Activated CD4-positive, alpha-beta T cell treated with anti-CD3 and anti-CD28 coated beads for 36 hours (primary cell): ENCODE data around the gene PDP2. TPM values are rescaled to one million over a fixed set of nuclear protein-coding genes. Genes with fewer than 3 reads are reported as not detected.
A peak's percentile ranks its signal among the peaks of the same experiment; 100 is the strongest.

Experiments used
- ATAC-seq: fragments of 200-7000 bp; cut with Tn5 transposase; one replicate; pipeline ENCODE4 v1.10.0; 2021; ENCODE audit warnings: mild to moderate bottlenecking, moderate library complexity
- CTCF ChIA-PET: fragments of 350-600 bp; sonication (Branson Sonifier 250); formaldehyde crosslinking; loops from one replicate; lab custom pipeline; 2021; ENCODE audit warnings: antibody characterized with exemption; lab: Charles Lee
- POLR2A ChIA-PET: fragments of 350-600 bp; sonication (Branson Sonifier 250); formaldehyde crosslinking; loops from one replicate; lab custom pipeline; 2021; ENCODE audit warnings: antibody characterized with exemption, inconsistent platforms; lab: Charles Lee
- DNase-seq: peaks from one replicate; pipeline ENCODE4 v3.0.0-alpha.2; 2020
- H3K27ac Mint-ChIP-seq: one replicate; pipeline ENCODE4 v1.8.0; 2021; ENCODE audit warnings: mixed read lengths
- H3K27me3 Mint-ChIP-seq: one replicate; pipeline ENCODE4 v1.8.0; 2021; ENCODE audit warnings: mixed read lengths
- H3K36me3 Mint-ChIP-seq: one replicate; pipeline ENCODE4 v1.8.0; 2021; ENCODE audit warnings: low read depth, mixed read lengths
- H3K4me1 Mint-ChIP-seq: one replicate; pipeline ENCODE4 v1.8.0; 2021; ENCODE audit warnings: mixed read lengths
- H3K4me3 Mint-ChIP-seq: one replicate; pipeline ENCODE4 v1.8.0; 2021; ENCODE audit warnings: mild to moderate bottlenecking, moderate library complexity, mixed read lengths
- H3K9me3 Mint-ChIP-seq: one replicate; pipeline ENCODE4 v1.8.0; 2021; ENCODE audit warnings: low read depth, mixed read lengths
- intact Hi-C, 2 experiments: fragments of 100-400 bp; cut with DNase I in 1 of 2; cut with micrococcal nuclease in 1 of 2; formaldehyde crosslinking; loops; one replicate each; pipeline versions ENCODE4 v1.14.2 to v1.15.1; 2022 to 2024; cut with DNase I, micrococcal nuclease
- total RNA-seq, 2 experiments: library from RNA; stranded (reverse); gene quantifications; one replicate each; pipeline ENCODE4 v1.2.3, GENCODE V29; 2021

Gene PDP2
- 10 to 100 TPM; 27.8 to 36.6 TPM for total RNA-seq

- CTCF ChIA-PET, result interaction anchor here (0.6 to 6.6 kb wide), 9 partner anchors 9 to 49 kb away, joined by 3 to 37 read pairs (median 4); partner anchors contain the start of genes CA7 and NAE1
- Mint-ChIP-seq H3K36me3 (peaks cover 17% of the 10 kb centered on the region), H3K4me3 (peak within 1 kb of the TSS; percentile 90), H3K4me1 (peaks cover 48% of the 10 kb centered on the region), H3K9me3 (peaks cover 4% of the 10 kb centered on the region), H3K27ac (peak within 1 kb of the TSS; percentile 96), H3K27me3 (no peaks in the 10 kb centered on the region)
- ATAC-seq (peak; percentile 90), DNase-seq (peak; percentile 95)
- intact Hi-C loops, result loop anchor here in 1 of 2 experiments (2.0 kb wide), 2 partner anchors 54 to 130 kb away; partner anchors contain the start of genes CES2, CIAO2B and DYNC1LI2
- POLR2A ChIA-PET, result interaction anchor here (0.6 kb wide), 2 partner anchors 10 to 28 kb away, joined by 4 read pairs; no protein-coding TSS in a partner anchor
These were observed at the start of gene PDP2 for GRCh38 chr16:66880288-66881013. Gene PDP2, plus strand, starts transcription at chr16:66880515. Its CDS starts 3,770 bp downstream, at chr16:66884285.

DNA sequence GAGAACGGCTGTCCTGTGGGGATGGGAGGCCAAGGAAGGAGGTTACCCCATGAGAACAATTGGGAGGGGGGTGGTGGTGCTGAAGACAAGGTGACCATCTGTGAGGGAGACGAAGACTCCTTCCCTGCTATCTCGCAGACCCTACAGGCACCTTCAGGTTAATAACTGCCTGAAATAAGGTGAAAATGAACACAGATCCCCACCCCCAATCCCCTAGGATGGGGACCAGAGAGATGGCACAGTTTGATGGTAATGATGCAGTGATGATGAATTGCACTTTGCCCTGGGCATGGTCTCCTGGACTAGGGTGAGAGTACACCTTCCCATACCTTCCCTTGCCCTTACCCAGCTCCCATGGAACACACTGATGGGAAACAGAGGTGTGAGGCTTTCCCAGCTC, 48.1 kb upstream of the PDP2 start:
- no peak for DNase-seq
- Mint-ChIP-seq H3K27me3 (peaks cover 2% of the 10 kb centered on the region), H3K4me3 (no peak overlapping the region), H3K36me3 (peaks cover 11% of the 10 kb centered on the region), H3K4me1 (peaks cover 28% of the 10 kb centered on the region), H3K9me3 (no peaks in the 10 kb centered on the region), H3K27ac (no peak overlapping the region)
- ChIA-PET POLR2A (interaction anchor here (0.6 kb wide), 1 partner anchor 38 kb away, joined by 3 read pairs; no protein-coding TSS in a partner anchor), CTCF (interaction anchor here (0.8 to 5.7 kb wide), 9 partner anchors 12 to 97 kb away, joined by 3 to 96 read pairs (median 18); partner anchors contain the start of genes DYNC1LI2 and PDP2)
- intact Hi-C loops, result no loop called here
- no peak for ATAC-seq

GRCh38 chr16:66832661-66833305, 47.5 kb upstream of the PDP2 start:
- no peaks in the 10 kb centered on the region for H3K9me3 Mint-ChIP-seq
- ATAC-seq (no peak), DNase-seq (no peak)
- H3K4me3 Mint-ChIP-seq, result no peak overlapping the region
- POLR2A ChIA-PET, result no interaction called here
- H3K27me3 Mint-ChIP-seq, result peaks cover 2% of the 10 kb centered on the region
- CTCF ChIA-PET, result interaction anchor here (1.2 to 5.7 kb wide), 3 partner anchors 34 to 96 kb away, joined by 5 to 37 read pairs (median 18); partner anchors contain the start of gene PDP2
- H3K27ac Mint-ChIP-seq, result no peak overlapping the region
- intact Hi-C loops, result no loop called here
- H3K4me1 Mint-ChIP-seq, result peaks cover 25% of the 10 kb centered on the region
- peaks cover 8% of the 10 kb centered on the region for H3K36me3 Mint-ChIP-seq

DNA sequence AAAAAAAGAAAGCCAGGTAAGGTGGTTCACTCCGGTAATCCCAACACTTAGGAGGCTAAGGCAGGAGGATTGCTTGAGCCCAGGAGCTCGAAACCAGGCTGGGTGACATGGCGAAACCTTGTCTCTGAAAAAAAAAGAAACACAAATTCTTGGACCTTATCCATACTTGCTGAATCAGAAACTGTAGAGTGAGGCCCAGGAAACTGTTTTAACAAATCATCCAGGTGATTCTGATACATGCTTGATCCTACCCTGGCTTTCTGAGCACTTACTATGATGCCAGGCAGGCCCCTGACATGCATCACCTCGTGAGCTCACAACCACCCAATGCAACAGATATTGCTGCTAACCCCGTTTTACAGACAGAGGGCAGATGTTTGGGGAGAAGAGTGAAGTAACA, 45.6 kb upstream of the PDP2 start:
- no peaks in the 10 kb centered on the region for H3K36me3 Mint-ChIP-seq
- H3K4me1 Mint-ChIP-seq, result peaks cover 10% of the 10 kb centered on the region
- no peaks in the 10 kb centered on the region for H3K9me3 Mint-ChIP-seq
- ATAC-seq (no peak), DNase-seq (no peak)
- H3K27ac Mint-ChIP-seq, result no peak overlapping the region
- POLR2A ChIA-PET, result no interaction called here
- no peak overlapping the region for H3K4me3 Mint-ChIP-seq
- CTCF ChIA-PET, result interaction anchor here (1.0 to 3.4 kb wide), 2 partner anchors 20 to 32 kb away, joined by 3 to 18 read pairs; no protein-coding TSS in a partner anchor
- peaks cover 8% of the 10 kb centered on the region for H3K27me3 Mint-ChIP-seq
- intact Hi-C loops, result no loop called here

DNA sequence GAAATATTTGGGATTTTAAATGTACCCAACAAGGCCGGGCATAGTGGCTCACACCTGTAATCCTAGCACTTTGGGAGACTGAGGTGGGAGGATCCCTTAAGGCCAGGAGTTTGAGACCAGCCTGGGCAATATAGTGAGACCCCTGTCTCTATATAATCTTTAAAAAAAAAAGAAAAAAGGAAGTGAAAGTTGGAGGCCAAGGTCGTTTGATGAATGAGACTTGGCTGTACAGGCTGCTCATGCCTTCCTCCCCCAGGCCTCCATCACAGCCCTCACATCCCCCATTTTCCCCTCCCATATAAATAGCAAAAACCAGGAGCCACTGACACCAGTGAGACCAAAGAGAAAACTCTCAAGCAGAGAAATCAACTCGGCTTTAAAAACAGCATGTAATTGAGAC, 39.4 kb upstream of the PDP2 start:
- Mint-ChIP-seq H3K36me3 (no peaks in the 10 kb centered on the region), H3K9me3 (no peaks in the 10 kb centered on the region), H3K27ac (no peak overlapping the region), H3K27me3 (peaks cover 34% of the 10 kb centered on the region), H3K4me3 (no peak overlapping the region), H3K4me1 (peaks cover 4% of the 10 kb centered on the region)
- ChIA-PET POLR2A (no interaction called here), CTCF (interaction anchor here (4.1 kb wide), 1 partner anchor 11 kb away, joined by 30 read pairs; the partner anchor contains the start of gene NAE1)
- ATAC-seq (no peak), DNase-seq (no peak)
- intact Hi-C loops, result no loop called here

GRCh38 chr16:66841366-66841765, 38.9 kb upstream of the PDP2 start:
- ATAC-seq (no peak), DNase-seq (no peak)
- peaks cover 4% of the 10 kb centered on the region for H3K4me1 Mint-ChIP-seq
- no peak overlapping the region for H3K27ac Mint-ChIP-seq
- H3K4me3 Mint-ChIP-seq, result no peak overlapping the region
- peaks cover 39% of the 10 kb centered on the region for H3K27me3 Mint-ChIP-seq
- intact Hi-C loops, result no loop called here
- no peaks in the 10 kb centered on the region for H3K36me3 Mint-ChIP-seq
- CTCF ChIA-PET, result interaction anchor here (4.1 kb wide), 1 partner anchor 11 kb away, joined by 30 read pairs; the partner anchor contains the start of gene NAE1
- POLR2A ChIA-PET, result no interaction called here
- H3K9me3 Mint-ChIP-seq, result no peaks in the 10 kb centered on the region

- intact Hi-C loops, result no loop called here
- Mint-ChIP-seq H3K27ac (no peak overlapping the region), H3K4me3 (no peak overlapping the region), H3K9me3 (no peaks in the 10 kb centered on the region), H3K4me1 (peaks cover 4% of the 10 kb centered on the region), H3K27me3 (peaks cover 42% of the 10 kb centered on the region), H3K36me3 (no peaks in the 10 kb centered on the region)
- CTCF ChIA-PET, result interaction anchor here (1.1 to 4.1 kb wide), 2 partner anchors 12 to 91 kb away, joined by 3 to 30 read pairs; partner anchors contain the start of gene NAE1
- POLR2A ChIA-PET, result no interaction called here
- no peak for ATAC-seq
- DNase-seq, result no peak
These were observed 37.5 kb upstream of the PDP2 start for GRCh38 chr16:66842765-66843164.

DNA sequence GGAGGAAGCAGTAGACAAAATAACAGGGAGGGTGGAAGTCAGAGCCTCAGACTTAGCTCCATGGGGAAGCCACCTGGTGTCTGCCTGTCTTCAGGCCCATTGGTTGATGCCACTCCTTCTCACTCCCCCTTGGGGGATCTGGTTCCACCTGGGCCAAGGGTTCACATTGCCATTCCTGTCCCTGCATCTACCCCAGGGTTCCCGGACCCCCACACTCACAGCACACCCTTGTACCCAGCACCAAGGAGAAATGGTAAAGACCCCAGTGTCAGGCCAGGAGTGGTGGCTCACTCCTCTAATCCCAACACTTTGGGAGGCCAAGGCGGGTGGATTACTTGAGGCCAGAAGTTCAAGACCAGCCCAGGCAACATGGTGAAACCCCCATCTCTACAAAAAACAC, 37.1 kb upstream of the PDP2 start:
- ATAC-seq (no peak), DNase-seq (no peak)
- Mint-ChIP-seq H3K4me3 (no peak overlapping the region), H3K36me3 (no peaks in the 10 kb centered on the region), H3K9me3 (no peaks in the 10 kb centered on the region), H3K27ac (no peak overlapping the region), H3K27me3 (peaks cover 41% of the 10 kb centered on the region), H3K4me1 (peaks cover 7% of the 10 kb centered on the region)
- CTCF ChIA-PET, result interaction anchor here (1.1 to 4.1 kb wide), 3 partner anchors 13 to 91 kb away, joined by 3 to 30 read pairs (median 3); partner anchors contain the start of genes NAE1 and PDP2
- POLR2A ChIA-PET, result no interaction called here
- intact Hi-C loops, result no loop called here

GRCh38 chr16:66844009-66844341, 36.3 kb upstream of the PDP2 start:
- peaks cover 39% of the 10 kb centered on the region for H3K27me3 Mint-ChIP-seq
- no peak for ATAC-seq

GRCh38 chr16:66844342-66845079, 35.8 kb upstream of the PDP2 start, which contains the start of gene CA7:
Gene CA7, plus strand, starts transcription at chr16:66844414. Its CDS starts 74 bp downstream, at chr16:66844488.
- ChIA-PET CTCF (interaction anchor here (0.6 to 4.1 kb wide), 5 partner anchors 9 to 101 kb away, joined by 3 to 30 read pairs (median 4); partner anchors contain the start of genes NAE1 and PDP2), POLR2A (no interaction called here)
- H3K36me3 Mint-ChIP-seq, result no peaks in the 10 kb centered on the region
- no peak for DNase-seq
- H3K27me3 Mint-ChIP-seq, result peaks cover 37% of the 10 kb centered on the region
- ATAC-seq, result peak; percentile 33
- H3K4me3 Mint-ChIP-seq, result peak within 1 kb of the TSS; percentile 31
- H3K9me3 Mint-ChIP-seq, result no peaks in the 10 kb centered on the region
- intact Hi-C loops, result no loop called here
- no peak within 1 kb of the TSS for H3K27ac Mint-ChIP-seq
- peaks cover 7% of the 10 kb centered on the region for H3K4me1 Mint-ChIP-seq

More at GRCh38 chr16:66844009-66844341, 36.3 kb upstream of the PDP2 start:
- H3K4me1 Mint-ChIP-seq, result peaks cover 7% of the 10 kb centered on the region
- H3K36me3 Mint-ChIP-seq, result no peaks in the 10 kb centered on the region
- H3K4me3 Mint-ChIP-seq, result peak overlapping the region; percentile 31
- no peak overlapping the region for H3K27ac Mint-ChIP-seq
- ChIA-PET POLR2A (no interaction called here), CTCF (interaction anchor here (1.1 to 4.1 kb wide), 2 partner anchors 14 to 37 kb away, joined by 3 to 30 read pairs; partner anchors contain the start of genes NAE1 and PDP2)
- H3K9me3 Mint-ChIP-seq, result no peaks in the 10 kb centered on the region
- no peak for DNase-seq
- intact Hi-C loops, result no loop called here
